Measurements from ENCODE around the gene DSE.

GRCh38 chr6:116389357-116389756 is 18.6 kb downstream of the DSE start:
- no peak for TF ChIP-seq CTCF (IDR thresholded peaks at IDR 0.05)
- no peak for TF ChIP-seq POLR2A (IDR thresholded peaks at IDR 0.05)
